ENCODE results near the gene PCDH9. TPM values are rescaled to one million over a fixed set of nuclear protein-coding genes. Genes with fewer than 3 reads are reported as not detected.
"Not testable (repeated sequence)": the region's sequence is repeated elsewhere in the genome, so short reads cannot be mapped to it uniquely, and the experiment has no call there.

Gene PCDH9
- total RNA-seq, 4 donors from 2014 or later: 0.64 to 1.1 (median 0.82) TPM

DNA sequence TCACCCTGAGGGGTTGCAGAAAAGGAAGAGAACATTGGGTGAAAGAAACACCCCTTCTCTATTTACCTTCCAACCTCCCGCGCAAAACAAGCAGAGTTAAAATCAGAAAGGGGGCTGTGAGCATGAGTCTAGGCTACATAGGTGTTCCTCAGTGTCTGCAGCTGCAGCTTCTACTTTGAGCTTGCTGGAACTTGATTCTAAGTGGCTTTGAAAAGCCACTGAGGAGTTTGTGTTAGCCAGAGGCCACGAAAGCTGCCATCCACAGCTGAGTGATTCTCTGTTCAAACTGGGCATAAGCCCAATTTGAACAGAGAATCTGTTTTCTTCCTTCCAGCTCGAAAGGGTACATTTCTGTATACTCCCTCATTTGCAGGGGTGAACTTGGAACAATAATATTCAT, 343.9 kb downstream of the PCDH9 start:
- Histone ChIP-seq H3K4me3 (no peak overlapping the region), H3K4me1 (no peaks in the 10 kb centered on the region), H3K27me3 (no peaks in the 10 kb centered on the region), H3K9me3 (no peaks in the 10 kb centered on the region), H3K27ac (no peak overlapping the region), H3K36me3 (no peaks in the 10 kb centered on the region)
- DNase-seq (ENCODE audit: low spot score in 2 of 2): no peak
- no peak for TF ChIP-seq POLR2AphosphoS5 (IDR thresholded peaks at IDR 0.05)
- TF ChIP-seq, protein P1, sequence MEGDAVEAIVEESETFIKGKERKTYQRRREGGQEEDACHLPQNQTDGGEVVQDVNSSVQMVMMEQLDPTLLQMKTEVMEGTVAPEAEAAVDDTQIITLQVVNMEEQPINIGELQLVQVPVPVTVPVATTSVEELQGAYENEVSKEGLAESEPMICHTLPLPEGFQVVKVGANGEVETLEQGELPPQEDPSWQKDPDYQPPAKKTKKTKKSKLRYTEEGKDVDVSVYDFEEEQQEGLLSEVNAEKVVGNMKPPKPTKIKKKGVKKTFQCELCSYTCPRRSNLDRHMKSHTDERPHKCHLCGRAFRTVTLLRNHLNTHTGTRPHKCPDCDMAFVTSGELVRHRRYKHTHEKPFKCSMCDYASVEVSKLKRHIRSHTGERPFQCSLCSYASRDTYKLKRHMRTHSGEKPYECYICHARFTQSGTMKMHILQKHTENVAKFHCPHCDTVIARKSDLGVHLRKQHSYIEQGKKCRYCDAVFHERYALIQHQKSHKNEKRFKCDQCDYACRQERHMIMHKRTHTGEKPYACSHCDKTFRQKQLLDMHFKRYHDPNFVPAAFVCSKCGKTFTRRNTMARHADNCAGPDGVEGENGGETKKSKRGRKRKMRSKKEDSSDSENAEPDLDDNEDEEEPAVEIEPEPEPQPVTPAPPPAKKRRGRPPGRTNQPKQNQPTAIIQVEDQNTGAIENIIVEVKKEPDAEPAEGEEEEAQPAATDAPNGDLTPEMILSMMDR (IDR thresholded peaks at IDR 0.05): no peak
- no peak for TF ChIP-seq EP300 (IDR thresholded peaks at IDR 0.05)
- no peak for TF ChIP-seq POLR2A (IDR thresholded peaks at IDR 0.05)
- 44% methylated on average over 4 of the region's 4 CpGs for WGBS

DNA sequence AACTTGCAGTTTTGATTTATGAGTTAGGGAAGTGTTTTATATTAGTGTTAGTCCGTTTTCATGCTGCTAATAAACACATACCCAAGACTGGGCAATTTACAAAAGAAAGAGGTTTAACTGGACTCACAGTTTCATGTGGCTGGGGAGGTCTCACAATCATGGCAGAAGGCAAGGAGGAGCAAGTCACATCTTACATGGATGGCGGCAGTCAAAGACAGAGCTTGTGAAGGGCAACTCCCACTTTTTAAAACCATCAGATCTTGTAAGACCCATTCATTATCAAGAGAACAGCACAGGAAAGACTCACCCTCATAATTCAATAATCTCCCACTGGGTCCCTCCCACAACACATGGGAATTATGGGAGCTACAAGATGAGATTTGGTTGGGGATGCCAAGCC, 349.0 kb downstream of the PCDH9 start:
- H3K4me1 ChIP-seq; H3K4me3 ChIP-seq; H3K9me3 ChIP-seq; H3K36me3 ChIP-seq; H3K27me3 ChIP-seq; DNase-seq (ENCODE audit: low spot score in 2 of 2); H3K27ac ChIP-seq: not testable (repeated sequence)
- 72% methylated on average over 2 of the region's 2 CpGs for WGBS

DNA sequence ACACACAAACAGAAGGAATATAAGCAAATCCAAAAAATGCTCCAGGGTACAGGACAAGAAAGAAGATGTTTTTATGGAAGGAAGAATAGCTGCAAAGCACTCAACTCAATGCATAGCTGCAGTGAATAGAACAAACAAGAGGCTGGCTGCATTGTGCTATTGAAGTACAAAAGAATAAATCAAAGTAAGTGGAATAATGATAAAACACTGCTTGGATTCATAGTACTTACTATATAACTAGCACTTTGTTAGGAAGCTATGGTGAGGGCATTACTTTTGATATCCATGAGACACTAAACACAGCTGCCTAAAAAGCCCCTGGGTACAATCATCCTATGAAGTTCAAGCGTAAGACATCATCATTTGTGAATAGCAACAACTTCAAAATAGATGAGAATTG, 350.1 kb downstream of the PCDH9 start:
- H3K27me3 ChIP-seq: no peaks in the 10 kb centered on the region
- DNase-seq (ENCODE audit: low spot score in 2 of 2): no peak
- H3K4me3 ChIP-seq: no peak overlapping the region
- H3K36me3 ChIP-seq: no peaks in the 10 kb centered on the region
- no peaks in the 10 kb centered on the region for H3K4me1 ChIP-seq
- TF ChIP-seq POLR2A (IDR thresholded peaks at IDR 0.05) (no peak), POLR2AphosphoS5 (IDR thresholded peaks at IDR 0.05) (no peak), EP300 (IDR thresholded peaks at IDR 0.05) (no peak)
- TF ChIP-seq, protein P1 (IDR thresholded peaks at IDR 0.05): no peak
- H3K9me3 ChIP-seq: no peaks in the 10 kb centered on the region
- 63% methylated on average over 1 of the region's 1 CpG for WGBS
- H3K27ac ChIP-seq: no peak overlapping the region

DNA sequence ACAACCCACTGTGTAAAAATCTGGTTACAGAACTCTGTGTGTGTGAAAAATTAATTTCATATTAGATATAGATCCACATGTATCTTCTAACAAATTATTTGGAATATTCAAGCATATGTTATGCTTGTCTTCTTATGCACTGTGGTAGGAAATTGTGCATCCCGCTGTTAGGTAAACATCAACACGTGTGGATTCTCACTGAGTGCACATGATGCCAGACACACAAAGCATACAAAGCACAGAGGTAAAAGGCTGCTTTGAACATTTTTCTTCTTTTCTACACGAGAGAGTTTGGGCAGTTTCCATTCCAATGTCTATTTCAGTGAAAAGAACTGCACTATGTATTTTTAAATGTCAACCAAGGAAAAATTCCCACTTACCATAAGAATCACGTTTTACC, 354.9 kb downstream of the PCDH9 start:
- TF ChIP-seq EP300 (IDR thresholded peaks at IDR 0.05) (no peak), POLR2AphosphoS5 (IDR thresholded peaks at IDR 0.05) (no peak), POLR2A (IDR thresholded peaks at IDR 0.05) (no peak)
- H3K9me3 ChIP-seq: no peaks in the 10 kb centered on the region
- H3K27me3 ChIP-seq: no peaks in the 10 kb centered on the region
- 53% methylated on average over 4 of the region's 4 CpGs for WGBS
- H3K4me1 ChIP-seq: no peaks in the 10 kb centered on the region
- H3K36me3 ChIP-seq: no peaks in the 10 kb centered on the region
- no peak overlapping the region for H3K4me3 ChIP-seq
- no peak for DNase-seq (ENCODE audit: low spot score in 2 of 2)
- H3K27ac ChIP-seq: no peak overlapping the region

DNA sequence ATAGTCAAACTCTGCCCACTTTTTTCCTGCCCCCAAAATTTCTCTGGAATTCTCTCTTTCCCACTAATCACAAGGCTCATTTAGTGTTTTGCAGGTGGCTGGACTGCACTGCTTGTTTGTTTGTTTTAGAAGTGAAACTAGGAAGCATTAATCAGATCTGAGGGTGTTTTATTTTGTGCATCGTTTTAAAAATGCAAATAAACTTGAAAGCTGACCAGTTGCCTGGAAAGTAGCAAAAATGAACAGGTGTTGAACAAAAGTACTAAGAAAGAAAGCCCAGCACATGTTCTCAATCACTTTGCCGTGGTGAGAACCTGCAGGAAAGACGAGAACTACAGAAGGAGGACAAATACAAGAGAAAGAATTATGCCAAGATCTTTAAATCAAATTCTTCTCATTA, 365.5 kb downstream of the PCDH9 start:
- Histone ChIP-seq H3K27ac (no peak overlapping the region), H3K4me1 (no peaks in the 10 kb centered on the region), H3K36me3 (no peaks in the 10 kb centered on the region), H3K4me3 (no peak overlapping the region), H3K27me3 (no peaks in the 10 kb centered on the region), H3K9me3 (no peaks in the 10 kb centered on the region)
- no peak for DNase-seq (ENCODE audit: low spot score in 2 of 2)
- TF ChIP-seq POLR2AphosphoS5 (IDR thresholded peaks at IDR 0.05) (no peak), POLR2A (IDR thresholded peaks at IDR 0.05) (no peak), EP300 (IDR thresholded peaks at IDR 0.05) (no peak)
- TF ChIP-seq, protein P1 (IDR thresholded peaks at IDR 0.05): no peak
- WGBS: 51% methylated on average over 3 of the region's 3 CpGs

DNA sequence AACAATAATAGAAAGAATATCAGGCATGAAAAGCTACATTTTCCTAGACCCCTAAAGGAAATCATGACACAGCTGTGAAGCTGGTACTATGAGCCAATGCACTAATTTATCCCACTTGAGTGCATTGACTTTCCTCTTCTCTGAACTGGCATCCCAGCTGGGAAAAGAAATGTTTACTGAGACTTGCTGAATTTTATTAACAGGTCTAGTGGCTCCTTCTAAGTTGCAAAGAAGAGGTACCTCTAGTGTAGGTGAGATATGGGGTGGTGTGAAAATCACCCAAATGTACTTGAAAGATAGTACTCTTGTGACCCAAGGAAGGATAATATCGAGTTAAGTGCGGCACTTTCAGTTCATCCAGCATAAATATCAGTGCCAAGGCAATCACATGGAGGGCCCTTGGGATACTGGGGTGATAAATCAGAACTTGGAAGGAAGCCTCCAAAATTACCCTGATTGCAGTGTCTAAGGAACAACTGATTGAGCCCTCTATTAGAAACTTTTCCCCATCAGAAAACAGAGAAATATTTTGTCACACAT, 369.2 kb downstream of the PCDH9 start:
- Histone ChIP-seq H3K27ac (no peak overlapping the region), H3K4me3 (no peak overlapping the region), H3K4me1 (no peaks in the 10 kb centered on the region), H3K27me3 (no peaks in the 10 kb centered on the region), H3K9me3 (no peaks in the 10 kb centered on the region), H3K36me3 (no peaks in the 10 kb centered on the region)
- TF ChIP-seq EP300 (IDR thresholded peaks at IDR 0.05) (no peak), POLR2AphosphoS5 (IDR thresholded peaks at IDR 0.05) (no peak), POLR2A (IDR thresholded peaks at IDR 0.05) (no peak)
- TF ChIP-seq, protein P1 (IDR thresholded peaks at IDR 0.05): no peak
- no peak for DNase-seq (ENCODE audit: low spot score in 2 of 2)
- WGBS: 56% methylated on average over 2 of the region's 2 CpGs

Data from suprapubic skin (tissue), 4 donors.